HG03457 (cell line): ENCODE measurements around the gene SNTG2.

ENCODE experiments used
- ATAC-seq: cut with Tn5 transposase; IDR thresholded peaks from one replicate; pipeline ENCODE4 v1.9.1; 2021; ENCODE audit warnings: moderate number of reproducible peaks; ENCODE audit not compliant: unreplicated experiment

Gene SNTG2

DNA sequence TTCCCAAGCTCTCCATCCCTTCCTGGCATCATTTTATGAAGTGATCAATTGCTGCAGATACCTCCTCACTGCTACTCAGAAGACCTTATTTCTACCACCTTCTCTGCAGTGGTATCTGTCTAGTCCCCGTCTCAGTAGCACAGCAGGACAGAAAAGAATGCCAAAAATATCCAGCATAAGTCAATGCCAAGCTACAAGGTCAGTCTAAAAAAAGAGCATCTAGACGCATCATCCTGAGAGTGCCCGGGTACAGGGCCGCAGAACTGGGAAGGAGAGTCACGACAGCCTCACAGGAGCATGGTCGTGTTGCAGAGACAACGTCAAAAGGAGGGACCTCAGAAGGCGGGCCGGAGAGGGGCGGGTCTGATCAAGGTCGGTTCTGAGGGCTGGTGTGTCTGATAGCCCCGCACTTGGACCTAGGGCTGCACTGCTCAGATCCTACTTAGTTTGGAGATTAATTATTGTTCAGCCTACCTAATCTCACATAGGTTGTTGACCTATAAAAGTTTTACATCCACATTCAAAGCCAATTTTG, 24.3 kb upstream of the SNTG2 start:
- ATAC-seq, result no peak

DNA sequence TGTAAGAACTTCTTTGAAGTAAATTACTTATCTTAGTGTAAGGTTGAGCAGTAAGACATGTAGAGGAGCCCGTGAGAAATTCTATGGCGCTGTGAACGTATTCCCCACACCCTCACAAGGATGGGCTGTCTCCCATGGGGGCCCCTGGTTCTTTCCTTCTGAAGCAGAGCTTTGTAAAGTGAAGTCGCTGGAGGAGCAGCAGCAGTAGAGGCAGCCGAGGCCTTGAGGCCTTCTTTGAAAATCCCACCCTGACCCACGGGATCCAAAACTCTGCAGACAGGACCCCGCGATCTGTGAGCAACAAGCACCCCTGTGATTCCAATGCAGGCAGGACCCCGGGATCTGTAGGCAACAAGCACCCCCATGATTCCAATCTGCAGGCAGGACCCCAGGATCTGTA, 23.8 kb upstream of the SNTG2 start:
- ATAC-seq, result no peak

DNA sequence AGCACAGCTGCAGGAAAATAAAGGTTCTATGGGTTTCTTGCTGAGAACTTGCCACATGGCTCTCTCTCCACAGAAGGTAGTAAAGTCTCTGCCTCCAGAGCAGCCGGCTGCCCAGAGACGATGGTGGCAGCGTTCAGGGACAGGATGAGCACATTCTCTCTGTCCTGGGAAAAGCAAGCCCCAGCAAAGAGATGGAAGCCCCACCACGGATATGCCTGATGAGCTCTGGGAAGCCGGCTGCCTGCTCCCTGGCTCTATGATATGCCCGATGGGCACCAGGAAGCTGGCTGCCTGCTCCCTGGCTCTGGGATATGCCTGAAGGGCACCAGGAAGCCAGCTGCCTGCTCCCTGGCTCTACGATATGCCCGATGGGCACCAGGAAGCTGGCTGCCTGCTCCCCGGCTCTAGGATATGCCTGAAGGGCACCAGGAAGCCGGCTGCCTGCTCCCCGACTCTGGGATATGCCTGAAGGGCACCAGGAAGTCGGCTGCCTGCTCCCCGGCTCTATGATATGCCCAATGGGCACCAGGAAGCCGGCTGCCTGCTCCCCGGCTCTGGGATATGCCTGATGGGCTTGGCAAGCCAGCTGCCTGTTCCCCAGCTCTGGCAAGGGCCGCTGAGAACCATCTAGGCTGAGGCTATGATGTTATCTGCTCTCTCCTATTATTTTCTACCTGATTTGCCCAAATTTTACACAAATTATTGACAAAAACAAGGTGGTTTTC, 21.5 kb upstream of the SNTG2 start:
- ATAC-seq, result no peak

DNA sequence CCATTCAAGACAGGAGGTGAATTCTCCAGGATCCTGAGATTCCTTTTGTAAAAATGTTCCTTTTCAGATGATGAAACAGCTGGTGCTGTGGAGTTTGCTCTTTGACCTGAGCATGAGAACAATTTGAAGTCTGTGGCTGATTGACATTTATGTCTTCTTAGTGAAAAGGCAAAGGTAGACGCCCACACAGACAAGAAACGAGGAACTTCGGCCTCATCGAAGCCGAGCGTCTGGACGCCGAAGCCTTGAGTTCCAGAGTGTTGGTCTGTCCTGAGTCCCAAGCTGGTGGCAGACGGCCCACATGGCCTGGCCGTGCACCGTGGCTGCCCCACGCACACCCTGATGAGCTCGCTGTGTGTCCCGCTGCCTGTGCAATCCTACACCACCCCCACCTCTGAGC, 20.7 kb upstream of the SNTG2 start:
- ATAC-seq, result no peak

DNA sequence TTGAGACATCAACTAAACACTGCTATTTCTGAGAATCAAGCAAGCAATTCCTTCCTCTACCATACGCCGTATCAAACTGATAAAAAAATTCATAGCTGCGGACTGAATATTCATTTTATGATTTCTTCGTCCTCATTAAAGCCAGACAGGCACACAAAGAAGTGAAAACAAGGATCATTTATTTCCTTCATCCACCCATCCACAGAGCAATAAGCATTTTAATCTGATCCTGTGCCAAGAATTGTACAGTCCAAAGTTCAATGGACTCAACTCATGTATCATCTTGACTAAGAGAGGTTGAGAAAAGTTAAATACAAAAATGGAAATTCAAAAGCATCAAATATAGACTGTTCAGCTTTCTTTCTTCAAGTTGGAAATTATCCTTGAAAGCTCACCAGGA, 19.7 kb upstream of the SNTG2 start:
- ATAC-seq, result no peak

DNA sequence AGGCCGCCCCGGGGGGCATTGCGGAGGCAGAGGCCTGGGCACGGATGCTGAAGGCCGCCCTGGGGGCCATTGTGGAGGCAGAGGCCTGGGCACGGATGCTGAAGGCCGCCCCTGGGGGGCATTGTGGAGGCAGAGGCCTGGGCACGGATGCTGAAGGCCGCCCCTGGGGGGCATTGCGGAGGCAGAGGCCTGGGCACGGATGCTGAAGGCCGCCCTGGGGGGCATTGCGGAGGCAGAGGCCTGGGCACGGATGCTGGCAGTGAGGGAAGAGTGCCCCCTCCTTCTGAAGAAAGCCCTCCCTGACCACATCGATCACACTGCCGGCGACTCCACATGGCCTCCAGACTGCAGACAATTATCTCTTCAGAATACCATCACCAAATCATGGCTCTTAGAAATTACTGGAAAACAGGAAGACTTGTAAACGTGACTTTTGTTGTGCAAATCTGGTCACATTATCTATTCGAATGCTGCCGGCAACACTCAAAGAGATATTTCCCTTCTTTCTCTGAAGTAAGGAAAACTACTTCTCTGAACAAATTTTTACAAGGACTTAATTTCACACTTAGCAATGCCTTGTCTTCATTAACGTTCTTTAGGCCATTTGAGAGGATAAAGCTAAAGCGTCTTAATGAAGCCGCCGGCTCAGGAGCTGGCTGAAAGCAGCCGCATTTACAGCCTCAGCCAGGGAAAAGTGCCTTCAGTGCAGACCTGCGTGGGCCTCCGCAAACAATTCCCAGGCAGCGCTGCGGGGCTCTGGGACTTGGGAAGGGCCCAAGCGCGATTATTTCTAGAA, 18.1 kb upstream of the SNTG2 start:
- ATAC-seq, result no peak

DNA sequence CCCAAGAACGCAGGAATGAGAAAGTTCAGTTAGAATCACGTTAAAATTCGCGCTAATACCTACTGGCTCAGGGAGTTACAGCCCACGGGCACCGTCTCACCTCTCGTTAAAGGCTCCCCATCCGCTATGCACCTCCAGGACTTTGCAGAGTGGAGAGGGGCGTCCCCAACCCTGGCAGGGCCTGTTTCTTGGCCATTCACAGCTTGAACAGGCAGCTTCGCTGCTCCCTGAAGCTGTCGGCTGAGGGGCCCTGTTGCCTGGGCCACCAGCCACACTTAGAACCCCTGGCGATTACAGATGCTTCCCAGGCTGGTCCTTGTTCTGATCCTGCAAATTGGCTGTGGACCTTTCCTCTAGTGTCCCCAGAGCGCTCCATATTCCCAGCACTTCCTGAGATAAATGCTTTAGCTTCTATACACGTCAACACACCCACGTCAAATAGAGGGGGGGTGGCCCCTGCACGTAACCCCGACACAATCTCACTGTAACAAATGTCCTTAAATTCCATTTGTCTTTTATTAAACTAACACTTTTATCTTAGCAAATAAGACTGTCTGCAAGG, 16.8 kb upstream of the SNTG2 start:
- no peak for ATAC-seq

DNA sequence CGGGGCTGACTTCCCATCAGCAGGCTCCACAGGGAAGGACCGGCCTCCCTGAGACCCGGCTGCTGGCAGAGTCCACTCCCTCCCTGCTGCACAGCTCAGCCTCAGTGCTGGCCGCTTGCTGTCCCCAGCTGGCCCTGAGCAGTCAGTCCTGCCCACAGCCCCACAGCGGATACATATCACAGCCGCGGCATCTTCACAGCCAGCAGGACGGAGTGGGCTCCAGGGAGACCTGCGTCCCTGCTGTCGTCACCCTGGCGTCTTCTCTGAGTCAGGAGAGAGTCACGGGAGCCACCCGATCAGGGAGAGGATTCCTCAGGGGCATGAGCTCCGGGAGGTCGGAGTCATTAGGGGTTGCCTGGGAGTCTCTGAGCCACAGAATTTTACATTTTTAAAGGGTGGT, 13.1 kb upstream of the SNTG2 start:
- no peak for ATAC-seq

DNA sequence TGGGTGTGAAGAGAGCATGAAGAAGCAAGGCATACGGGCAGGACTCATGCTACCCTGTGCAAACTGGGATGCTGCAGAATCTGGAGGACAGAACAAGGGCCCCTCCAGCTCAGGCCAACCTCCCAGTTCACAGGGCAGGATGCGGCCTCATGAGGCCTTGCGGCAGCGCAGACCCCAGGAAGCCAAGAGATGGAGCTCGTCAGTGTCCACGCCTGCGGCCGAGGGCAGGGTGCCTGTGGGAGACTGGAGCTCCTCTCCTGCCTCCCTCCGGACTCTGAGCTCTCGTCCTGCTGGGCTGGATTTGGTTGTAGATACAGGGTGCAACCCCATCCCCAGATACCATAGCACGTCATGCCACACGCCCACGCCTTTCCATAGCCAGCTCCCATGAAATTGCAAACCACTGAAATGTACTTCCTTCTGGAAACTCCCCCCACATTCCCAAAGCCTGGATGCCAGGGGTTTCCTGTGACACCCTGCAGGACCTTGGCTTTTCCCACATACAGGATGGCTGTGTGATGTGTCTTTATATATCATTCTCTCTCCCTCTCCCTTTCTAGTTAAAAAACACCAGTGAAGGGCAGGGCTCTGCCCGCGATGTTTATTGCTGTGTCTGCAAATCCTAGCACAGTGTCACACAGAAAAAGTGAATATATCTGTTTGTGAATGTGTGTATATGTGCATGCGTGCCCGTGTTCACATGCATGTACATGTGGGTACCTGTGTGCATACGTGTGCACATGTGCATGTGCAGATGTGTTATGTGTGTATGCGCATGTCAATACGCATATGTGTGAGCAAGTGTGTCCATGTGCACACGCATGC, 12.3 kb upstream of the SNTG2 start:
- no peak for ATAC-seq

DNA sequence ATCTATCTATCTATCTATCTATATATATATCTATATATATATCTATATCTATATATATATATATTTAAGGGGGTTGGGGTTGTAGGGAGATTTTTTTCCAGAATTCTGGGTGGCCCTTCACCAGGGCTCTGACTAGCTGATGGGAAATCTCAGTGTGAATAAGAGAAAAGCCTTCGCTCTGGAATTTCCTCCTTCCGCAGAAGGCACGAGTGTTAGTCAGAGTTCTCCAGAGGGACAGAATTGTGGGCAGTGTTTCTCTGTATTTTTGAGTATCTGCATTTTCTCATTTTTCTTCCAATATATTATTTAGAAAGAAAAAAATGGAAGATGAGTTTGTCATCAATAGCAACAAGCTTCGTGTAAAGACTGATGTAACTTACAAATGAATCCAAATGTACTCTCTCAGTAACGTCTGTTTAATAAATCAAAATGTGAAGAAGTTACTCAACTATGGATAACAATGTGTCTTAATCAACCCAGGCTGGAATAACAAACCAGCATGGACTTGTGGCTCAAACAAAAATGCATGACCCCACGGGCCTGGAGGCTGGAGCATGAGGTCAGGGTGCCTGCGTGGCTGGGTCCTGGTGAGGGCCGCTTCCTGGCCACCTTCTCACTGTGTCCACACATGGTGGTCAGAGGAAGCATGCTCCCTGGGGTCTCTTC, 10.6 kb upstream of the SNTG2 start:
- ATAC-seq, result no peak

DNA sequence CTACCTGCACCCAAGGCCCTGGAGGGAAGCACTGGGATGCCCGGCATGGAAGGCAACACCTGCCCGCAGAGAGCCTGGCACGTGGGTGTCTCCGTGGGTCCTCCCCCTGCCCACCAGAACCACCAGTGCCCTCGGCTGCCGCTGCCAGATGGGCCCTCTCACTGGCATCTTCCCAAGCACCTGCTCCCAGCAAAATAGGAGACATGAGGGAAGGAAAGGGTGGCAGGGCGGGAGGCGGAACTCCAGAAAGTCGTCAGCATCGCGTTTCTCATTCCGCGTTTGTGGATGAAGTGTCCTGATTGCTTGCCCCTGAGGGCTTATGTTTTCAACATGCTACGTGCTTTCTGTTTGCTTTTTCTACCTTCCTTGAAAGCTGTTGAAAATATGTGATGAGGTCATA, 8.8 kb upstream of the SNTG2 start:
- no peak for ATAC-seq

DNA sequence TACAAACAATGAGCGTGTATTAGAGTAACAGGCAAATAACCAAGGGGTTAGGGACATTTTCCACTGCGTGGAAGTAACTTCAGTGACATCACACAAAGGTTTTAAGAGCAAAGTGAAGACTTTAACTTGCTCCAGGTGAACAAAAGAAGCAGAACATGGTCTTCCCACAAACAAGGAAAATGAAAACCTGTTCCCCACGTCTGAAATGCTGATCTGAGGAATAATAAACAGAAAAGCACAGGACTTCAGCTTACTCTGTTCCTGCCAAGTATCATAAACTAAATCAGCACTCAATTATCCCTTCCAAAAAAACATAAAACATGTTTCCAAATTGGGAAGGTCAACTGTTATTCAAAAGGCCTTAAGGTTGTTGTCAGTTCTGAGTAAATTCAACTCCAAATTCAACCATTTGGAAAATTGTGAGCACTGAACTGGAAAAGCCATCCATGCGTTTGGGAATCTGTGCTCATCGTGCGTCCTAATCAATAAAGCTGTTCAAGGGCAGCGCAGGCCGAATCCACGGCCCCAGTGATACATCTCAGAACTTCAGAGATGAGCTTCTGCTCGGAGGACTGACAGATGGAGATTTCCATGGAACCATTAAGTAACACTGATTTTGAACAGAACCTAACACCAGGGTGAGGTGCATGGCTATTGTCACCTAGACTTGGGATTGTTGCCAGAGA, 7.7 kb upstream of the SNTG2 start:
- no peak for ATAC-seq

DNA sequence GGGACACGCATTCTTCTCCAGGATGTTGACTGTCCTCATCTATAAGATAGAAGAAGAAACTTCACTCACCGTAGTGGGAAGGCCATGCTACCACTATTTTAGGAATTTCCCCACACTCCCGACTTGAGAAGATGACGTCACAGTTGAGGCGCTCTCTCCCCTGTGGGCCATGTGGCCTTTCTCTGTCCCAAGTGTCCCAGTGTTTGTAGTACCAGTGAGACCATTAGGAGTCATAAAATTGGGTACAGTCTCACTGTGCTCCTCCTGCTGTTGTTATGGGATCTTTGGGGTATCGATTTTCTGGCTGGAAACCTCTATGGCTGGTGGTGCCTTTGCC, 7.2 kb upstream of the SNTG2 start:
- ATAC-seq, result no peak

DNA sequence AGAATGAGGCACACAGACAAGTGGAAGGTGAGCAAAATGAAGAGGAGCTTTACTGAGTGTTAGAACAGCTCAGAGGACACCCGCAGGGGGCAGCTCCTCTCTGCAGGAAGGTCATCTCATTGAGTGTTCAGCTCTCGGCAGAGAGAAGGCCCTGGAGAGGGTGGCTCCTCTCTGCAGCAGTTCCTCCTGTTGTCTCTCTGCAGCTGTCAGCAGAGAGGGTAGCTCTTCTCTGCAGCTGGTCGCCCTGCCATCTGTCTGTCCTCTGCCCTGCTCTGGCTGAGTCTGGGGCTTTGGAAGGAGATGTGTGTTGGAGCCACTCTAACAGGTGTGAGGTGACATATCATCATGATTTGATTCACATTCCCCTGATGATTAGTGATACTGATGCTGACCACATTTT, 6.8 kb upstream of the SNTG2 start:
- ATAC-seq, result no peak

DNA sequence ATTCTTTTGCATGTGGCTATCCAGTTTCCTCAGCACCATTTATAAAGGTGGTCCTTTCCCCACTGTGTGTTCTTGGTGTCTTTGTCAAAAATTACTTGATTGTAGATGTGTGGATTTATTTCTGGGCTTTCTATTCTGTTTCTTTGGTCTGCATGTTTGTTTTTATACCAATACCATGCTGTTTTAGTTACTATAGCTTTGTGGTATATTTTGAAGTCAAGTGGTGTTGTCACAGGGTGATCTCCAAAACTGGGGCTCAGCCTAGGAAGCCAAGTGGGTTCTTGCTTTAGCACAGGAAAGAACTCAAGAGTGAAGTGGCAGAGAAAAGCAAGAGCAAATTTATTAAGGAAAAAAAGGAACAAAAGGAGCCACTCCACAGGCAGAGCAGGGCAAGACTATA, 6.0 kb upstream of the SNTG2 start:
- no peak for ATAC-seq

DNA sequence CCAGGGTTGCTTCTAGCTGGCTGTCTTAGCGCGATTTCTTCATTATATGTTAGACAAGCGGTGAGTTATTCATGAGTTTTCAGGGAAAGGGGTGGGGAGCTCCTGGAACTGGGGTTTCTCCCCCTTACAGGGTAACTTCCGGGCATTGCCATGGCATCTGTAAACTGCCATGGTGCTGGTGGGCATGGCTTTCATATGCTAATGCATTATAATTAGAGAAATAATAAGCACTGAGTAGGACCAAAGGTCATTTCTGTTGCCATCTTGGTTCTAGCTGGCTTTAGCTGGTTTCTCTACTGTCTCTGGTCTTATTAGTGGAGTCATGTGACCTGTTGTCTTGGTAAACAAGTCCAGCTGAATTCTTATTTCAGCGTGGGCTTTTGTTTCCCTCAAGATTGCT, 5.5 kb upstream of the SNTG2 start:
- no peak for ATAC-seq

DNA sequence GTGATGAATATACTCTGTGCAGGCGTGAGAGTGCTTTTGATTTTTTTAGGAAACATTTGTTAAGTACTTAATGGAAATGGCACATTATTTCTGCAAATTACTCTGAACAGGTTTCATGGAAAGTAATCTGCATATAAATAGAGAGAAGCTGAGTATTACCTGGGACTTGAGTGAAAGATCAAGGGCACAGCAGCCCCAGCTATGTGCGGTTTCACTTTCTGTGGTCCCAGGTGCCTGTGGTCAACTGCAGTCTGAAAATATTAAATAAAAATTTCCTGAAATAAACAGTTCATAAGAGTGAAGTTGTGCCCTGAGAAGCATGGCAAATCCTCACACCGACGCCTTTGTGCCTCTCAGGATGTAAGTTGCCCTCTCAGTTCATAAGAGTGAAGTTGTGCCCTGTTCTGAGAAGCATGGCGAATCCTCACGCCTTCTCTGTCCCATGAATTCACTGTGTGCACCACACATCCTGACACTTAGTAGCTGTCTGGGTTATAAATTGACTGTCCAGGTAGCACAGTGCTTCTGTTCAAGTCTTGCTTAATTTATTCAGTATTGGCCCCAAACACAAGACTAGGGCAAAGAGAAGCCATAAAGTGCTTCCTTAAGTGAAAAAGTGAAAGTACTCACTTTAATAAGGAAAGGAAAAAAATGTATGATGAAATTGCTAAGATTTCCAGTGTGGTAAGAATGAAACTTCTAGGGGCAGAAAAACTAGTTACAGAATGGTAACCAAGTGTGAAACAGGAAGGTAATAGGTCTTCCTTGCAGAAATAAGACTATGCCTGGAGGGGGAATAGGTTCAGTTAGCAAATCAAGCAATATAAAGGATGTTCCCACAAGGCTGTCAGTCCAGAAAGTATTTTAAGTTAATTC, 4.3 kb upstream of the SNTG2 start:
- ATAC-seq, result no peak

DNA sequence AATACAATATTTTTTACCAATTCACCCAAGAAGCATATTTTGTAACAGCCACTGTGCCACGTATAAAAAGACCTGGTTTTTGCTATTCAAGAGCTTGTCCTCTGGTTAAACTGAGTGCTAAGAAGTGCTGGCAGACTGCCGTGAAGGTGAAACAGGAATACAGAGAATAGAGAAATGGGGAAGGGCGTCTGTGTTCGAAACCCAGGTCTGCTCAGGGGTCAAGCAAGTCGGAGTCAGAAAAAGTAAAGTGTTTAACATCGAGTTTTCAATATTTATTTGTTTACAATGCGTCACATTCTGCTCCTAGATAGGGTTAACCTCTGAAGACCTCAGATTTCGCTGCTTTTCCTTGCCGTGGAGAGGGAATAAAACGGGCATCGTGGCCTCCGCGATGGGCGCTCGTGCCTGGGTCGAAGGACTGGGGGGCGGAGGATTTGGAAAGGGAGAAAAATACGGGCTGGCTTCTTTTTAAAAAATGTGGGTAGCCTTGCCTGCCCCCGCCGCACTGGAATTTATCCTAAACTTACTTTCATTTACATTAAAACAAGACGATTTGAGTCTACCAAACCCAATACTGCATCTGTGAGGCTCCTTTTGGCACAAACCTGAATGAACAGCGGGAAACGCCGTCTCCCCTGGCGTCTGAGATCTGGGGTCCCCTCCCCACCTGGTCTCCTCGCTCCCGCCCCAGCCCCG, 1.1 kb upstream of the SNTG2 start:
- no peak for ATAC-seq
